ENCODE data around the gene FOXP4.

Gene FOXP4

DNA sequence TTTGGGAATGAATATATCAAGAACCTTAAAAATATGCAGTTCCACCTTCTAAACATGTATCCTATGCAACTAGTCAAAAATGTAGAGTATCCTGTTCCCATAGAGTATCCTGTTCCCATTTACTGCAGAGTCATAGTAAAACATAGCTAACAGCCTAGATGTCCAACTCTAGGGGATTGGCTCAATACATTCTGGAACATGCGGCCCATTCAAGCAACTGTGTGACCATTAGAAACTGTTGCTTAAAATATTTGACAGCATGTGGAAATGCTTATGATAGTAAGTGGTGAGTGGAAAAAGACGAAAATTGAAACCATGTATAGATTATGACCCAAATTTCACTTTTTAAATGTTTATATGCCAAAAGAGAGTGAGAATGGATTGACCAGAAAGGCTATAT is 11.2 kb downstream of the FOXP4 start:
- no peak overlapping the region for H2AFZ ChIP-seq (ENCODE audit: low read length)
- no peaks in the 10 kb centered on the region for H3K79me2 ChIP-seq (ENCODE audit: insufficient read depth, low read length)
- H3K4me1 ChIP-seq (ENCODE audit: insufficient read depth, low read length, severe bottlenecking), result peaks cover 8% of the 10 kb centered on the region

DNA sequence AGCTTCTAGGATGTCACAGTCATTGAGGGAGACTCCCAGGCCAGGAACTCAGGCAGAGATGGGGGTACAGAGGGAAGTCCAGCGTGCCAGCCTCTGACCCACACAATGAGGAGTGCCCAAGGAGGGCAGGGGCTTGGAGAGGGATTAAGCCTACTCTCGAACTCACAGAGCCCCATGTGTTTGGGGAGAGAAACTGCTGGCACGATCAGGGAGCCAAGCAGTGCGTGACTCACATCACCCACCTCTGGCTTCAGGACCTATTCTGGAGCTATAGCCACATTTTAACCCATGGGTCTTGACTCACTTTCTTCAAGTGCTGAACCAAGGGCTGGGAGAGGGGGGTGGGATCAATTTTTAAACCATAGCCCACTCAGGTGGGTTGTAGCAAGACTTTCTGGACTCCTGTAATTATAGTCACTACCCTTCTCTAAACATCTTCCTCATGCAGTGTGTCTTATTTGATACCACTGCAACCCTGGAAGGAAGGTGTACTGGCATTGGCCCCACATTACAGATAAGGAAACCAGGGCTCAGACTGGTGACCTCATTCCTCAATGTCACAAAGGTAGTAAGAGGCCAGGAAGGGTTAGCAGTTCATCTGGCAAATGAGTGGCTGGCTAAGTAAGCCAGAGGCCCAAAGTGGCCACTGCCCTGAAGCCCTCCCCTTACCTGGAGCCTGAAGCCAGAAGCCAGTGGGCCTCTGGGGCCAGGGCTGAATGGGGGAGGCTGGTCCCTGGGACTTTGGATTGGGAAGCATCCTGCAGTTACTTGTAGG is 12.0 kb downstream of the FOXP4 start:
- H3K9me2 ChIP-seq (ENCODE audit: low read depth, low read length), result no peaks in the 10 kb centered on the region
- peaks cover 8% of the 10 kb centered on the region for H3K4me1 ChIP-seq (ENCODE audit: insufficient read depth, low read length, severe bottlenecking)
- H3K36me3 ChIP-seq (ENCODE audit: insufficient read depth, low read length), result no peaks in the 10 kb centered on the region
- TF ChIP-seq, protein P1, sequence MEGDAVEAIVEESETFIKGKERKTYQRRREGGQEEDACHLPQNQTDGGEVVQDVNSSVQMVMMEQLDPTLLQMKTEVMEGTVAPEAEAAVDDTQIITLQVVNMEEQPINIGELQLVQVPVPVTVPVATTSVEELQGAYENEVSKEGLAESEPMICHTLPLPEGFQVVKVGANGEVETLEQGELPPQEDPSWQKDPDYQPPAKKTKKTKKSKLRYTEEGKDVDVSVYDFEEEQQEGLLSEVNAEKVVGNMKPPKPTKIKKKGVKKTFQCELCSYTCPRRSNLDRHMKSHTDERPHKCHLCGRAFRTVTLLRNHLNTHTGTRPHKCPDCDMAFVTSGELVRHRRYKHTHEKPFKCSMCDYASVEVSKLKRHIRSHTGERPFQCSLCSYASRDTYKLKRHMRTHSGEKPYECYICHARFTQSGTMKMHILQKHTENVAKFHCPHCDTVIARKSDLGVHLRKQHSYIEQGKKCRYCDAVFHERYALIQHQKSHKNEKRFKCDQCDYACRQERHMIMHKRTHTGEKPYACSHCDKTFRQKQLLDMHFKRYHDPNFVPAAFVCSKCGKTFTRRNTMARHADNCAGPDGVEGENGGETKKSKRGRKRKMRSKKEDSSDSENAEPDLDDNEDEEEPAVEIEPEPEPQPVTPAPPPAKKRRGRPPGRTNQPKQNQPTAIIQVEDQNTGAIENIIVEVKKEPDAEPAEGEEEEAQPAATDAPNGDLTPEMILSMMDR (IDR thresholded peaks at IDR 0.05; ENCODE audit: low read length), result no peak
- TF ChIP-seq EZH2 (IDR thresholded peaks at IDR 0.05; ENCODE audit: borderline replicate concordance, low read length), result no peak
- H3K4me2 ChIP-seq (ENCODE audit: low read length), result no peak overlapping the region
- H3K79me2 ChIP-seq (ENCODE audit: insufficient read depth, low read length), result no peaks in the 10 kb centered on the region
- no peak overlapping the region for H3K4me3 ChIP-seq (ENCODE audit: low read depth, low read length, poor library complexity, severe bottlenecking)
- no peaks in the 10 kb centered on the region for H3K27me3 ChIP-seq (ENCODE audit: insufficient read depth, low read length)
- H3K9ac ChIP-seq (ENCODE audit: low read length), result no peak overlapping the region
- H3K9me3 ChIP-seq (ENCODE audit: low read length), result no peaks in the 10 kb centered on the region
- H4K20me1 ChIP-seq (ENCODE audit: insufficient read depth, low read length), result no peaks in the 10 kb centered on the region
- no peak overlapping the region for H3K27ac ChIP-seq (ENCODE audit: low read depth, low read length, poor library complexity, severe bottlenecking)
- no peak overlapping the region for H2AFZ ChIP-seq (ENCODE audit: low read length)
- no peaks in the 10 kb centered on the region for H3F3A ChIP-seq (ENCODE audit: insufficient read depth, low read length)

More for the DNA sequence above, 11.2 kb downstream of the FOXP4 start:
- Histone ChIP-seq H3K36me3 (ENCODE audit: insufficient read depth, low read length) (no peaks in the 10 kb centered on the region), H3K9me3 (ENCODE audit: low read length) (no peaks in the 10 kb centered on the region), H3K9me2 (ENCODE audit: low read depth, low read length) (no peaks in the 10 kb centered on the region), H3K4me3 (ENCODE audit: low read depth, low read length, poor library complexity, severe bottlenecking) (no peak overlapping the region), H3F3A (ENCODE audit: insufficient read depth, low read length) (no peaks in the 10 kb centered on the region), H3K9ac (ENCODE audit: low read length) (no peak overlapping the region), H4K20me1 (ENCODE audit: insufficient read depth, low read length) (no peaks in the 10 kb centered on the region), H3K27ac (ENCODE audit: low read depth, low read length, poor library complexity, severe bottlenecking) (no peak overlapping the region), H3K4me2 (ENCODE audit: low read length) (no peak overlapping the region), H3K27me3 (ENCODE audit: insufficient read depth, low read length) (no peaks in the 10 kb centered on the region)
- TF ChIP-seq, protein P1 (IDR thresholded peaks at IDR 0.05; ENCODE audit: low read length), result no peak
- no peak for TF ChIP-seq EZH2 (IDR thresholded peaks at IDR 0.05; ENCODE audit: borderline replicate concordance, low read length)

DNA sequence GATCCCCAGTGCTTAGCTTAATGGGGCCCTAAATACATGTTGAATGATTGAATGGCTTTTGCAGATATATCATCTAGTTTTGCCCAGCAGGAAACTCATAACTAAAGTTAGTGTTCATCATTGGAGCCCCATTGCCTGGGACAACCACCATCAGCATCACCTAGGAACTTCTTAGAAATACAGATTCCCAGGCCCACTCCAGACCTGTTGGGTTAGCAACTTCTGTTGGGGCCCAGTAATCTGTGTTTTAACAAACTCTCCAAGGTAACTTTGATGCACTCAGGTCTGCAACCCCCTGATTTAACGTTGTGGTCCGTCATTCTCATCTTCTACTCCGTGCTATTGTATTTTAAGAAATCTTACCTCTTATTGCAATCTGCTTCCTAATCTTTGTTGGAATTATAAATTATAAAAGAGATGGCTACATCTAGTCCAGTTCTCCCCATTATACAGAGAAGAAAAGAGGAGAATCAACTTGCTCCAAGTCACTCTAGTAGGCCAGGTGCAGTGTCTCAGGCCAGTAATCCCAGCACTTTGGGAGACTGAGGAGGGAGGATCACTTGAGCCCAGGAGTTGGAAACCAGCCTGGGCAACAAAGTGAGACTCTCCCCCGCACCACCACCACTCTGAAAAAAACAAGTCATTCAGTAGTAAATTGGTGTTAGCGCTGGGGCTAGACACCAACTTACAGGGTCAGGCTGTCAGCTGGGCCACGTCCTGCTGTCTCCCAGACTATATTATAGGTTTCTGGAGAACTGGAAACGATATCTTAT is 13.7 kb downstream of the FOXP4 start:
- no peaks in the 10 kb centered on the region for H3F3A ChIP-seq (ENCODE audit: insufficient read depth, low read length)
- TF ChIP-seq, protein P1 (IDR thresholded peaks at IDR 0.05; ENCODE audit: low read length), result no peak
- no peak overlapping the region for H2AFZ ChIP-seq (ENCODE audit: low read length)
- no peaks in the 10 kb centered on the region for H4K20me1 ChIP-seq (ENCODE audit: insufficient read depth, low read length)
- no peaks in the 10 kb centered on the region for H3K9me3 ChIP-seq (ENCODE audit: low read length)
- peaks cover 8% of the 10 kb centered on the region for H3K4me1 ChIP-seq (ENCODE audit: insufficient read depth, low read length, severe bottlenecking)
- no peak overlapping the region for H3K9ac ChIP-seq (ENCODE audit: low read length)
- no peaks in the 10 kb centered on the region for H3K9me2 ChIP-seq (ENCODE audit: low read depth, low read length)
- no peaks in the 10 kb centered on the region for H3K79me2 ChIP-seq (ENCODE audit: insufficient read depth, low read length)
- no peaks in the 10 kb centered on the region for H3K27me3 ChIP-seq (ENCODE audit: insufficient read depth, low read length)
- peak overlapping the region; percentile 56 for H3K4me3 ChIP-seq (ENCODE audit: low read depth, low read length, poor library complexity, severe bottlenecking)
- H3K4me2 ChIP-seq (ENCODE audit: low read length), result peak overlapping the region; percentile 65
- no peak overlapping the region for H3K27ac ChIP-seq (ENCODE audit: low read depth, low read length, poor library complexity, severe bottlenecking)
- no peaks in the 10 kb centered on the region for H3K36me3 ChIP-seq (ENCODE audit: insufficient read depth, low read length)

Measured in OCI-LY1 (cell line).